ENCODE results near the gene RFTN2.
"Not testable (repeated sequence)": the region's sequence is repeated elsewhere in the genome, so short reads cannot be mapped to it uniquely, and the experiment has no call there.

Gene RFTN2

GRCh38 chr2:197675246-197675645 lies at the start of gene RFTN2:
Gene RFTN2 (minus strand): TSS chr2:197675587. CDS start chr2:197675458, 129 bp downstream.
- no peak for DNase-seq

GRCh38 chr2:197717863-197718262 lies 42.5 kb upstream of the RFTN2 start:
- DNase-seq = no peak

GRCh38 chr2:197713271-197713670 lies 37.9 kb upstream of the RFTN2 start:
- DNase-seq = no peak

GRCh38 chr2:197711578-197711977 lies 36.2 kb upstream of the RFTN2 start:
- no peak for DNase-seq

- DNase-seq = no peak
These were observed 35.1 kb upstream of the RFTN2 start for GRCh38 chr2:197710424-197711042.

GRCh38 chr2:197709140-197709539 lies 33.8 kb upstream of the RFTN2 start:
- DNase-seq = not testable (repeated sequence)

- DNase-seq = no peak
These were observed 32.9 kb upstream of the RFTN2 start for GRCh38 chr2:197708331-197708730.

GRCh38 chr2:197707316-197708213 lies 32.2 kb upstream of the RFTN2 start:
- no peak for DNase-seq

GRCh38 chr2:197706839-197707207 lies 31.4 kb upstream of the RFTN2 start:
- no peak for DNase-seq

- no peak for DNase-seq
These were observed 30.8 kb upstream of the RFTN2 start for GRCh38 chr2:197705912-197706838.

- DNase-seq = peak; percentile 77
These were observed 29.9 kb upstream of the RFTN2 start, which contains the start of gene MARS2 for GRCh38 chr2:197705121-197705911. Gene MARS2 (plus strand): TSS chr2:197705369. CDS start chr2:197705406, 37 bp downstream.

GRCh38 chr2:197704434-197705120 lies 29.2 kb upstream of the RFTN2 start:
- DNase-seq = no peak

GRCh38 chr2:197700960-197701359 lies 25.6 kb upstream of the RFTN2 start:
- no peak for DNase-seq

- DNase-seq = not testable (repeated sequence)
These were observed 24.3 kb upstream of the RFTN2 start for GRCh38 chr2:197699724-197700123.

- not testable (repeated sequence) for DNase-seq
These were observed 21.2 kb upstream of the RFTN2 start for GRCh38 chr2:197696571-197696970.

- not testable (repeated sequence) for DNase-seq
These were observed 20.6 kb upstream of the RFTN2 start for GRCh38 chr2:197695971-197696370.

- not testable (repeated sequence) for DNase-seq
These were observed 19.8 kb upstream of the RFTN2 start for GRCh38 chr2:197695206-197695605.

GRCh38 chr2:197677483-197677882 lies 2.1 kb upstream of the RFTN2 start:
- no peak for DNase-seq

- no peak for DNase-seq
These were observed 1.7 kb upstream of the RFTN2 start for GRCh38 chr2:197677056-197677455.

- DNase-seq = no peak
These were observed 363 bp upstream of the RFTN2 start for GRCh38 chr2:197675711-197676188.

- DNase-seq = no peak
These were observed 796 bp downstream of the RFTN2 start for GRCh38 chr2:197674591-197674990.
